Epithelial cell of esophagus (primary cell): ENCODE measurements around the gene FNDC4.

Experiments
- DNase-seq: peaks from one replicate; pipeline ENCODE4 v3.0.0; 2010; ENCODE audit warnings: low read depth
- H3K4me3 ChIP-seq: 2 replicates; pipeline ENCODE4 v1.5.1; 2011; ENCODE audit warnings: mild to moderate bottlenecking, low read length, control low read depth
- TF ChIP-seq, protein P1 (sequence below): IDR thresholded peaks from 2 replicates; pipeline ENCODE4 v1.5.1; 2011; ENCODE audit warnings: low read depth, mild to moderate bottlenecking, low read length, control low read depth, inconsistent platforms; ENCODE audit not compliant: insufficient read depth; ENCODE audit errors: missing control alignments

The FNDC4 gene

GRCh38 chr2:27522400-27522945 is 27.5 kb upstream of the FNDC4 start:
- H3K4me3 ChIP-seq: no peak overlapping the region
- TF ChIP-seq, protein P1, sequence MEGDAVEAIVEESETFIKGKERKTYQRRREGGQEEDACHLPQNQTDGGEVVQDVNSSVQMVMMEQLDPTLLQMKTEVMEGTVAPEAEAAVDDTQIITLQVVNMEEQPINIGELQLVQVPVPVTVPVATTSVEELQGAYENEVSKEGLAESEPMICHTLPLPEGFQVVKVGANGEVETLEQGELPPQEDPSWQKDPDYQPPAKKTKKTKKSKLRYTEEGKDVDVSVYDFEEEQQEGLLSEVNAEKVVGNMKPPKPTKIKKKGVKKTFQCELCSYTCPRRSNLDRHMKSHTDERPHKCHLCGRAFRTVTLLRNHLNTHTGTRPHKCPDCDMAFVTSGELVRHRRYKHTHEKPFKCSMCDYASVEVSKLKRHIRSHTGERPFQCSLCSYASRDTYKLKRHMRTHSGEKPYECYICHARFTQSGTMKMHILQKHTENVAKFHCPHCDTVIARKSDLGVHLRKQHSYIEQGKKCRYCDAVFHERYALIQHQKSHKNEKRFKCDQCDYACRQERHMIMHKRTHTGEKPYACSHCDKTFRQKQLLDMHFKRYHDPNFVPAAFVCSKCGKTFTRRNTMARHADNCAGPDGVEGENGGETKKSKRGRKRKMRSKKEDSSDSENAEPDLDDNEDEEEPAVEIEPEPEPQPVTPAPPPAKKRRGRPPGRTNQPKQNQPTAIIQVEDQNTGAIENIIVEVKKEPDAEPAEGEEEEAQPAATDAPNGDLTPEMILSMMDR: no peak
- no peak for DNase-seq

DNA sequence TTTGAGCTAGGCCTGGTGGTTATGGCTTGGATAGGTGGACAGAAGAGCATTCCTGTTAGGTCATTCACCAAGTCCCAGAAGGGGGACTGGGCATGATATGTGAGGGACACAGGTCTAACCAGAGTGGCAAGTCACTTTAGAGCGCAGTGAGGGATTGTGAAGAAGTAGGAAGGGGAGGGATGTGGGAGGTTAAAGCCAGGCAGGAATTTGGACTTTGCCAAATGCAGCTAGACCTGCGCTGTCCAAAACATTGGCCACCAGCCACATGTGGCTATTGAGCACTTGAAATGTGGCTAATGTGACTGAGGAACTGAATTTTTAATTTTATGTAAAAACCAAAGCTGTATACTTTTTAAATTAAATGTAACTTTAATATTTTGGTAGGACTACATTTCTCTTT is 25.3 kb upstream of the FNDC4 start:
- DNase-seq: no peak
- no peak overlapping the region for H3K4me3 ChIP-seq
- TF ChIP-seq, protein P1: no peak

DNA sequence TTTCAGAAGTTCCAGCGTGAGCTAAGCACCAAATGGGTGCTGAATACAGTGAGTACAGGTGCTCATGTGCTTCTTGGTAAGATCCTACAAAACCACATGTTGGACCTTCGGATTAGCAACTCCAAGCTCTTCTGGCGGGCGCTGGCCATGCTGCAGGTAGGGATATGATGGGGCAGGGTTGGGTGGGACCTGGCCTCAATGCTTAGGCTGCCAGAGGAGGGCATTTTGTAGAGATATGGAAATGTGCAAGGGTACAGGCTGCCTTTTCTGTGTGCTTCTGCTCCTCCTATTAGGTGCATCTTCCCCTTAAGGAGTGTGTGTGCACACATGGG is 23.7 kb upstream of the FNDC4 start:
- TF ChIP-seq, protein P1: no peak
- DNase-seq: no peak
- no peak overlapping the region for H3K4me3 ChIP-seq

DNA sequence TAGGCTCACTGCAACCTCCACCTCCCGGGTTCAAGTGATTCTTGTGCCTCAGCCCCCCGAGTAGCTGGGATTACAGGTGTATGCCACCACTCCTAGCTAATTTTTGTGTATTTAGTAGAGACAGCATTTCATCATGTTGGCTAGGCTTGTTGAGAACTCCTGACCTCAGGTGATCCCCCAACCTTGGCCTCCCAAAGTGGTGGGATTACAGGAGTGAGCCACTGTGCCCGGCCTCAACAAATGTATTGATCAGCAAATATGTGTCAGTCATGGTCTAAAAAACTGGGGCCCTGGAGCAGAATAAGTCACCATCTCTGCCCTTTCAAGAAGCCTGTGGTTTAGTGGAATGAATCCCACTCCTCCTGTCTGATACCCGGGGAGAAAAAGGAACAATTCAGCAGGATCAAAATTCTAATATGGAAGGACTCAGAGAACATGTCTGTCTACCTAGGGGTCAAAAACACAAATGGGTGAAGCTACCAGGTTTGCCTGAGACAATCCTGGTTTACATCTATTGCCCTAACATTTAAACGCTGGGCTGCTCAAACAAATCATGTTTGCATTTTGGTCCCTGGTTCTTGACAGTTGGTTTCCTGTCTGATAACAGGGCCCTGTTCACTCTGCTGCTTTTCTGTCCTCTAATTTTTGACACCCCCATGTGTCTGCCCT is 23.2 kb upstream of the FNDC4 start:
- DNase-seq: no peak
- no peak overlapping the region for H3K4me3 ChIP-seq
- TF ChIP-seq, protein P1: no peak

- H3K4me3 ChIP-seq: no peak overlapping the region
- no peak for DNase-seq
- TF ChIP-seq, protein P1: no peak
These were observed 14.3 kb upstream of the FNDC4 start for GRCh38 chr2:27509326-27509725.

DNA sequence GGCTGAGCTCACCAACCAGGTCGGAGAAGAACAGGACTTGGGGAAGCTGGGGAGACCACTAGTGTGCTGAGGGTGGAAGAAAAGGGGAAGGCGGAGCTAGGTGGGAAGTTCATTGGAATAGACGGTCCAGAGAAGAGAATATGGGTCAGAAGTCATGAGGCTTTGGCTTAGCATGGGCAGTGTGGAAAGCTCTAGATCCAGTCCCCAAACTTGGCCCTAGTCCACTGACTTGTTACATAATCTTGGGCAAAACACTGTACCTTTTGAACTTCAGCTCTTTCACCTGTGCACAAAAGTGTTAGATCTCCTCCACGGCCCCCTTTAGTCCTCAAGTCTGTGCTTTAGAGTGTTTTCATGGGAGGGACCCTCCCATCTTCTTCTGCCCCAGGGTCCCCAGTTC is 12.3 kb upstream of the FNDC4 start:
- no peak overlapping the region for H3K4me3 ChIP-seq
- DNase-seq: no peak
- TF ChIP-seq, protein P1: no peak

- TF ChIP-seq, protein P1: no peak
- DNase-seq: no peak
- H3K4me3 ChIP-seq: no peak overlapping the region
These were observed 11.6 kb upstream of the FNDC4 start for GRCh38 chr2:27506587-27506986.
